Omental fat pad (tissue), 4 donors: Measurements from ENCODE around the gene TNNI3K. TPM values are rescaled to one million over a fixed set of nuclear protein-coding genes. Genes with fewer than 3 reads are reported as not detected.

Experiments
- ATAC-seq: fragments of 150-250 bp; one replicate; pipeline ENCODE4 v1.9.1; 2016; ENCODE audit warnings: mild to moderate bottlenecking, moderate library complexity; ENCODE audit not compliant: low FRiP score
- DNase-seq: peaks from one replicate; pipeline ENCODE4 v3.0.0-alpha.2; 2019; ENCODE audit warnings: low spot score
- total RNA-seq, 4 donors: library from RNA; depleted of rRNA; stranded (reverse); fragments of >200 nt; gene quantifications; one replicate each; pipeline ENCODE4 v1.1.0, GENCODE V29; 2016
- TF ChIP-seq, protein P1 (sequence below), 3 donors: fragments of 450-650 bp; IDR thresholded peaks; one replicate each; pipeline ENCODE4 v1.5.1; 2016 to 2017; ENCODE audit warnings: antibody characterized with exemption in 3 of 3, mild to moderate bottlenecking in 3 of 3, moderate library complexity in 2 of 3

TNNI3K gene
- total RNA-seq, 4 donors from 2014 or later, result 1.4 to 3.6 TPM; not detected in 2

DNA sequence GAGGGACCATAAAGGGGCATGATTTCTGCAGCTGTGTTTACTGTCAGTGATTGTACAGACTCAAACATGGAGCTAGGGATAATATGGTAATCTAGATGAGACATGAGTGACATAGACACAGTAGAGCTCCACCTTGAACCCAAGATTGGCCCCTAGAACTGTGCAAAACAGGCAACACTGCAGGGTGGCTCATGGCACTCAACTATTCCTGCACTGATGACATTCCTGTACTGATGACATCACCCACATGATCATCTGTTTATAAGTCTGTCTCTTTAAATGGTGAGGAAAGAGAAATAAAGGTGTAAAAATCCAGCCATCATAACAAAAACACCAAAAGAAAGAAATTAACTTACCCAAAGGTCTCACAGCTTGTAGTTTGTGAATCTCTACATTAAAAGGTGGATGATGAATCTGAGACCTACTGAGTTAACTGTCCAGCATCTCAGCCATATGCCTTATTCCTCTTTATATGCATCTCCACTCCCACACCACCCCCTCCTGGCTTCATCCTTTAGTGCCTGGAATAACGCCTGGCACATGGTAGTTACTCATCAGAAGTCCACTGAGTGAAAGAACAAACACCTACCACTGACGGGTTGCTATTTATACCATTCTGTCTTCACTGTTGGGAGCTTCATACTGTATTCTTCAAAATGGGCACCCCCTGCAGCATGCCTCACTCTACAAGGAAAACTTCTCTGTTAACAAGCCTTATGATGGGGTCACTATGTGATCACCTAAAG is 277.2 kb downstream of the TNNI3K start, which contains the start of gene LRRC53:
Gene LRRC53 (minus strand): TSS at position 442 of the 746 bp plus-strand sequence. CDS start 29,262 bp downstream, outside the sequence.
- TF ChIP-seq, protein P1, sequence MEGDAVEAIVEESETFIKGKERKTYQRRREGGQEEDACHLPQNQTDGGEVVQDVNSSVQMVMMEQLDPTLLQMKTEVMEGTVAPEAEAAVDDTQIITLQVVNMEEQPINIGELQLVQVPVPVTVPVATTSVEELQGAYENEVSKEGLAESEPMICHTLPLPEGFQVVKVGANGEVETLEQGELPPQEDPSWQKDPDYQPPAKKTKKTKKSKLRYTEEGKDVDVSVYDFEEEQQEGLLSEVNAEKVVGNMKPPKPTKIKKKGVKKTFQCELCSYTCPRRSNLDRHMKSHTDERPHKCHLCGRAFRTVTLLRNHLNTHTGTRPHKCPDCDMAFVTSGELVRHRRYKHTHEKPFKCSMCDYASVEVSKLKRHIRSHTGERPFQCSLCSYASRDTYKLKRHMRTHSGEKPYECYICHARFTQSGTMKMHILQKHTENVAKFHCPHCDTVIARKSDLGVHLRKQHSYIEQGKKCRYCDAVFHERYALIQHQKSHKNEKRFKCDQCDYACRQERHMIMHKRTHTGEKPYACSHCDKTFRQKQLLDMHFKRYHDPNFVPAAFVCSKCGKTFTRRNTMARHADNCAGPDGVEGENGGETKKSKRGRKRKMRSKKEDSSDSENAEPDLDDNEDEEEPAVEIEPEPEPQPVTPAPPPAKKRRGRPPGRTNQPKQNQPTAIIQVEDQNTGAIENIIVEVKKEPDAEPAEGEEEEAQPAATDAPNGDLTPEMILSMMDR (IDR thresholded peaks at IDR 0.05), result no peak
- ATAC-seq (no peak), DNase-seq (no peak)

DNA sequence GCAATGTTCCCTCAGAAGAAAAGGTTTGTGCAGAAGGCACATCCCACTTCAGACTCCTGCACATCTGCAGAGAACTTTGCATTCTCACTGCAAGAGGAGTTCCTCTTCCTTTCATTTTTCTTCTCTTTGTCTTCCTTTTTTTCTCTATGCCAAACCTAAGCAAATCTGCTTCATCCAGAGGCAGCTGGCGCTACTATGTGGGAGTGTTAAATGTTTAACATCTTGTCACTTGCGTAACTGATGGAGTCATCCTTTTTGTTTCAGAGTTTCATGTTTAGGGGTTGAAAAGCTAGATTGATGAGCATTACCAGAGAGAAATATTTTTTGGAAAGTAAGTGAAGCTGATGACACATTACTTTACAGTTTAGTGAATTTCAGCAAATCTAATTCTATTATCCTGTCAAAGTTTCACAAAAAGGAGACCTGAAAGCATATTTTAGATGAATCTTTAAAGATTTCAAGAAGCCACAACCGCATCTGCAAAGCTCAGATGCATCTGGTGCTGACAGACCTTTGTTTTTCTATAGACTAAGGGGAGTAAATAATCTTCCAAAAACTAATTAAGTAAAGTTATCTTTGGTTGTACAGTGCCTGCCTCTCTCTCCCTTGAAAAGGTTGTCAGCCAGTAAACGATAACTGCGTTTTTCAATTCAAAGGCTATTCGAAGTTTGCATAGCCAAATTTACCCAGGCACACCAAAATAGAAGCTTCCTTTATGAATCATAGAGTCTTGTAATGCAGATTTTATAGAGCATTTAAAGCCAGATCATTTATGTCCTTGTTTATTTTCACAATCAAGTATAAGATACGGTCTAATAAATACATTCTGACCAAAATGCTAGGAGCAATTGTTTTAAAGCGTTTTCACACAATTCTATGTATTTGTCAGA is 278.5 kb downstream of the TNNI3K start:
- ATAC-seq, result no peak
- TF ChIP-seq, protein P1 (IDR thresholded peaks at IDR 0.05), result no peak
- no peak for DNase-seq

DNA sequence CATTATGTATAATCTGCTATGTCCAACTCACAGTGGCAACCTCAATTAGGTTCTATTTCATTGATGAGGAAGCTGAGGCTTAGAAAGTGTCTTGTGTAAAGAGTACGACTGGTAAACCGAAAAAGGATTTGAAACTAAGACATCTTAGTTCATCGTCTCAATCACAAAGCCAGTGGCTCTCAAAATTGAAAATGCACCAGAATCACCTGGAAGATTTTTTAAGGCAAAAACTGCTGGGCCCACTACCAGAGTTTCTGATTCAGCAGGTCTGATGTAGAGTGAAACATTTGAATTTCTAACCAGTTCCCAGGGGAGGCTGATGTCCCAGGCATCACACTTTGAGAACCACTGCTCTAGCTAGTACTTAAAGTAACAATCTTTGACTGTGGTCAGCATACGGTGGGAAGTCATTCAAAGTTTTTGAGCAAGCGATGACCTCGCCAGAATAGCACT is 282.4 kb downstream of the TNNI3K start:
- ATAC-seq (no peak), DNase-seq (no peak)
- TF ChIP-seq, protein P1 (IDR thresholded peaks at IDR 0.05), result no peak

DNA sequence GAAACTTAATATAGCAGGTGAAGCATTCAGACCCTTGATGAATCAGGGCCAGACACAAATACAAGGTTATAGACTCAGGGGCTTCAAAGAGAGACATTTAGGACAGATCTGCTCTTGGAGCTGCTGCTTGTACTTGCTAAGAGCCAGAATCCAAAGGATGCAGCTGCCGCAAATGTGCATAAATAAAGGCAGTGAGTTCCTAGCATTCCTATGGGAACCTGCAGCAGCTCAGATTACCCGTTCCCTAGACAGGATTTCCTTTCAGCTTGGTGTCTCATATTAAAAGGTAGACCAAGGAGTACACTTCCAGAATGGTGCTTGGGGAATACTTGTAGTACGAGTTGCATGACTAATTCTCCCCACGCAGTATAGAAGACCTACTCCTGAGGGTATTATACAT is 287.0 kb downstream of the TNNI3K start:
- DNase-seq (no peak), ATAC-seq (no peak)
- TF ChIP-seq, protein P1 (IDR thresholded peaks at IDR 0.05), result no peak

DNA sequence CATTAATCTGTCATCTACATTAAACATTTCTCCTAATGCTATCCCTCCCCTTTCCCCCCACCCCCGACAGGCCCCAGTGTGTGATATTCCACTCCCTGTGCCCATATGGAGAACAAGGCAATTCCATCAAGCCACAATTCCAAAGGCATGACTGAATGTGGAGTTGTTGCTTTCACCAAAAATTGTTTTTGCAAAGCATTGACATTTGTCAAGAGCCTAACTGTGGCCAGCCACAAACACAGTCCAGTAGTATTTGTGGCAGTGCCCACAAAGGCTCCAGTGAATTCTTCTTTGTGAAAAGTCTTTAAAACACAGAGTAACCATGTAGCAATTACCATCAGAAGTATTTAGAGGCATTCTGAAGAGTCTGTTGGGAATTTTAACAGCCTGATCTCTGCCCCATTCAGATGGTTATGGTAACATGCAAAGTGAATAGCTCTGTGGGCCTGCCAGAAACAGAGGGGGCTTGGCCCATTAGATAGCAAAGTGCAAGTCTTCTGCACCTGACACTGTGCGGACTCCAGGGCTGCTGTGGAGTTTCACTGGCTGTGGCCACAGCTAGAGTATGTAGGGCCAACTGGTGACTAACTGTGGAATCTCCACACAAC is 288.8 kb downstream of the TNNI3K start:
- DNase-seq, result no peak
- TF ChIP-seq, protein P1 (IDR thresholded peaks at IDR 0.05), result no peak
- ATAC-seq, result no peak

DNA sequence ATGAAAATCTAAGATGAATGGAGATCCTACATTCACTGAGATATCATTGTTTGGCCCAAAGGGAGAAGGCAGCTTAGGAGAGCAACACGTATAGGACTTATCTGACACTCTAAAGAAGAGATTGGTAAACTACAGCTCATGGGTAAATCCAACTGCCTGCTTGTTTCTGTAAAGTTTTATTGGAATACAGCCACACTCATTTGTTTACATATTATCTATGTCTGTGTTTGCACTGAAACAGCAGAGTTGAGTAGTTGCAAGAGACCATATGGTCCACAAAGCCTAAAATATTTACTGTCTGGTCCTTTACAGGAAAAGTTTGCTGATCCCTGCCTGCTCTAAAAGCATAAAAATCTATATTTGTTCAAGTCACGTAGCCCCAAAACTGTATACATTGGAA is 291.5 kb downstream of the TNNI3K start:
- TF ChIP-seq, protein P1 (IDR thresholded peaks at IDR 0.05), result no peak
- ATAC-seq (no peak), DNase-seq (no peak)
